Astrocyte of the cerebellum (primary cell): ENCODE measurements around the gene PTPRJ.

ENCODE experiments used
- DNase-seq: peaks from one replicate; pipeline ENCODE4 v3.0.0-alpha.2; 2011; ENCODE audit warnings: low read depth
- H3K4me3 ChIP-seq: 2 replicates; pipeline ENCODE4 v1.5.1; 2011; ENCODE audit warnings: mild to moderate bottlenecking, low read depth, low read length, moderate library complexity
- in situ Hi-C: cut with HindIII; loops from 2 replicates; pipeline ENCODE4 v1.10.0; 2017; ENCODE audit warnings: low sequenced_read_pairs
- TF ChIP-seq, protein P1 (sequence below): IDR thresholded peaks from 2 replicates; pipeline ENCODE4 v1.5.1; 2012; ENCODE audit warnings: low read length, low read depth, moderate library complexity, mild to moderate bottlenecking; ENCODE audit errors: missing control alignments

Gene PTPRJ

DNA sequence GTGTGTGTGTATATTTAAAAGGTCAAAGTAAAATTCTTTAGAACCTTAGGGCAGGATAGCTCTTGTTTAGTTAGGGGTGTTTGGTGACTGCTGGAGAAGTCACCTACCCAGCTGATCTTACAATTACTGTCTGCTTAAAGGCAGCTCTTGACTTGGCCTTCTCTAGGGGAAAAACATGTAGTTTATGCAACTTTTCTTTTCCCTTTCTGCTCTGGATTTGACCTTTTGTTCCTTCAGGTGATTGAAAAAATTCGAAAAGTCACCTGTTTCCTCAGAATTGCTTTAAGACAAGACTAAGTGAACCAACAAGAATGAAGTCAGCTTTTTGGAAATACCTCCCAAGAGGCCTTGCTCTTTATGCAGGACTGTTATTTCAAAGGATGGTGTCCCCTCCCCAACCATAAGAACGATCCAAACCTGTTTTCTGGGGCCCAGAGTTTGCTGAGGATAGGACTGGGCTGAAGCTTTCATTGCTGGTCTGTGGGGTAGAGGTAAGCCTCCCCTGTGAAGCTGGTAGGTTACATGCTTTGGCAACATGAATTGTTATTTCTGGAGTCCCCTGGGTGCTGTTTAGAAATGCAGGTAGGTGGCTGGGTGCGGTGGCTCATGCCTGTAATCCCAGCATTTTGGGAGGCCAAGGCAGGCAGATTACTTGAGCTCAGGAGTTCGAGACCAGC, 111.2 kb downstream of the PTPRJ start:
- H3K4me3 ChIP-seq, result no peak overlapping the region
- TF ChIP-seq, protein P1, sequence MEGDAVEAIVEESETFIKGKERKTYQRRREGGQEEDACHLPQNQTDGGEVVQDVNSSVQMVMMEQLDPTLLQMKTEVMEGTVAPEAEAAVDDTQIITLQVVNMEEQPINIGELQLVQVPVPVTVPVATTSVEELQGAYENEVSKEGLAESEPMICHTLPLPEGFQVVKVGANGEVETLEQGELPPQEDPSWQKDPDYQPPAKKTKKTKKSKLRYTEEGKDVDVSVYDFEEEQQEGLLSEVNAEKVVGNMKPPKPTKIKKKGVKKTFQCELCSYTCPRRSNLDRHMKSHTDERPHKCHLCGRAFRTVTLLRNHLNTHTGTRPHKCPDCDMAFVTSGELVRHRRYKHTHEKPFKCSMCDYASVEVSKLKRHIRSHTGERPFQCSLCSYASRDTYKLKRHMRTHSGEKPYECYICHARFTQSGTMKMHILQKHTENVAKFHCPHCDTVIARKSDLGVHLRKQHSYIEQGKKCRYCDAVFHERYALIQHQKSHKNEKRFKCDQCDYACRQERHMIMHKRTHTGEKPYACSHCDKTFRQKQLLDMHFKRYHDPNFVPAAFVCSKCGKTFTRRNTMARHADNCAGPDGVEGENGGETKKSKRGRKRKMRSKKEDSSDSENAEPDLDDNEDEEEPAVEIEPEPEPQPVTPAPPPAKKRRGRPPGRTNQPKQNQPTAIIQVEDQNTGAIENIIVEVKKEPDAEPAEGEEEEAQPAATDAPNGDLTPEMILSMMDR, result no peak
- DNase-seq, result no peak
- in situ Hi-C loops, result no loop called here

DNA sequence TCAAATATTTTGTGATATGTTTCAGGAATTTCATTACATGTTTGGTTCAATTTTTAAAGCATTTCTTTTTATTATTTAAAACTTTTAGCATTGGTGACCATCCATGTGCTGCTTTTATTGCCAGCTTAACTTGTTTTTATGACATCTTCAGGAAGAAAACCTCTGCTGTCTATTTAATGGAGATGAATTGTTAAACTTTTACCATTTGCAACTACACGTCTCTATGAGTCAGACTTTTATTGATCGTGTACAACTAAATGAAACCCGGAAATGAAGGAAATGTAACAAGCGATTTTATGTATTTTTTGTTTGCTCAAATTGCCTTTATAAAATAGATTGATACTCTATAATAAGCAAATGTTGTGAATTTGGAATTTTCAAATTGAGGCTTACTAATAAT, 113.0 kb downstream of the PTPRJ start:
- H3K4me3 ChIP-seq, result no peak overlapping the region
- DNase-seq, result no peak
- TF ChIP-seq, protein P1, result no peak
- in situ Hi-C loops, result no loop called here

DNA sequence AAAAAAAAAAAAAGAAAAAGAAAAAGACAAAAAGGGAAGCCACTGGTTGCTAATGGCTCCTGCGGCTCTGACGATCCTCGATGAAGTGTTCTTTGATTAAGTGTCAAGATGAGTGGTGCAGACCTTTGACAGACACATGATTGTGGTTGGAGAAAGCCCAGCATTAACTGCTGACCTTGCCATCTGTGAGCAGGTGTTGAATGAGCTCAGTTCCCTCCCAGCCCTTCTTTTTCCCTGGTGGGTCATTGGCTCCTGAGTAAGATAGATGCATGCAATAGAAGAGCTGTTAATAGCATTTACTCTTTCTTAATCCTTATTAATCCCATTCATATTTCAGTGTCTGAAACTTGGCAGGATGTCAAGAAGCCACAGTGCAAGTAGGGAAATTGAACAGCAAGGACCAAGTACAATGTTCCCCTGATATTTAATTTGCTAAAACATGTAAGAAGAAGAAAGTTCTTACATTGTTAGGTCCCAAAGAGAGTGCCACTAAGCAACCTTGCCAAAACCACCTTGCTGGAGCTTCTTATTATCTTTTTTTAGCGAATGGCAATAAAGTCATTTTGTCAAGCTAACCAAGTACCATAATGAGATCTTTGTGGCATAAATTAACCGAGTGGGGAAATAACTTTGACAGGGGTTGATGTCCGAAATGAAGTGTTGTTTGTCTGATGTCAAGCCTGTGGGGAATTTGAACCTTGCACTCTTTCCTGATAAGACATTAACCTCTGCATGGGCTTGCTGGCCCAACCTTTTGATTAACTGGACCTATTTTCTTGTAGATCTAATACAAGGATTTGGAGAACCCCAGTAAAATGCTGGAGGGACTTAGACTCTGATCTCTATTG, 113.7 kb downstream of the PTPRJ start:
- no peak overlapping the region for H3K4me3 ChIP-seq
- DNase-seq, result no peak
- TF ChIP-seq, protein P1, result no peak
- in situ Hi-C loops, result no loop called here

DNA sequence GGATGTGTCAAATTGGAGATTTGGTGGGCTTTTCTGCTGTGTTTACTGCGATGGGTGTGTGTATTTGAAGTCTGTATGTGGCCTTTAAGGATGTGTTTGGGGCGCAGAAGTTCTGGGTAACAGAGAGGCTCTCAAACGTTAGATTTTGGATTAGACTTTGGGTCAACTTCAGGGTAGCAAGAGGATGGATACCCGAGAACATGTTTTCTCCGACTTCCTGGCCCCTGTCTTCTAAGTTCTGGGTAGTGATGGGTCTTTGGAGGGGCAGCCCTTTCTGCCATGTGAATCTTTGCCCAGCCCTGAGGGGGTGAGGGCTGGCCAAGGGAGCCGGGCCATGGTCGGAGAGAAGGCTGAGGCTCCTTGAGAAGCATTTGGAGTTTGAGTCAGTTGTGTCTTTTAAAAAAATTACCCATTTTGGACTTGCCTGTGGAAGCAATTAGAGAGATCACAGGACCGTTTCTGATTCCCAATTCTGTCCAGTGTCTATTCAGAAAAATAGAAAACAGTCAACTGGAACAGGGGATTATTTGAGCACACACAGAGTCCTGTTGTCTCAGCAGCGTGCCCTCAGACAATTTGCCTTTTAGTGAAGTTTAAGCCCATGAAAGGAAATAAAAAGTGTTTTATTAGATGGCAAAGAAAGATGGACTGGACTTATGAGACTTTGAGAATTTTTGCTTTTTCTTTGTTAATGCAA, 114.4 kb downstream of the PTPRJ start:
- no peak overlapping the region for H3K4me3 ChIP-seq
- TF ChIP-seq, protein P1, result no peak
- in situ Hi-C loops, result no loop called here
- DNase-seq, result no peak

DNA sequence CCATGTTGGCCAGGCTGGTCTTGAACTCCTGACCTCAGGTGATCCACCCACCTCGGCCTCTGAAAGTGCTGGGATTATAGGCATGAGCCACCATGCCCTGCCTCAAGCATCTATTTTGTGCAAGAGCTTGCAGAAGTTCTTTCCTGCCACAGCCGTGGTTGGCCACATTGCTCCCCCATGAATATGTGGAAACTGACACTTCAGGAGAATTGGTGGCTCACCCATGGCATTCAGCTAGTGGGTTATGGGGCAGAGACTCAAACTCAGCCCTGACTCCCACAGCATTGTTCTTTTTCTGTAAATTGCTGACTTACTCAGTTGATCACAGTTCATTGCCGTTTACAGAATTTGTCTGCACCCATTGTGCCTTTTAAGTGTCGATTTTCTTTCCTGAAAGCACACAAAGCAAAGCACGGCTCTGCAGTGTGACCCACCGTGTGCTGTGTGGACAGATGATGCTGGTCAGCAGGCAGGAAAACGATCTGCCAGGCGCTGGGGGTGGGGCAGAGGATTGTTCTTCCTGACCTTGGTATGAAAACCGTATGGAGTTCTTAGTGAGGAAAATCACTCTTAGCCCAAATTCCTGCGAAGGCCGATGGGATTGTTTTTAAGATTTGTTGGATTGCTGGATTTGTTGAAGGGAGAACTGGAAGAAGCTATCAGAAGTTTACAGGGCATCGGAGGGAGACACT, 115.6 kb downstream of the PTPRJ start:
- TF ChIP-seq, protein P1, result no peak
- DNase-seq, result no peak
- in situ Hi-C loops, result no loop called here
- H3K4me3 ChIP-seq, result no peak overlapping the region
